HCT116 (cell line): ENCODE data around the gene ADAMTS15. TPM values are rescaled to one million over a fixed set of nuclear protein-coding genes. Genes with fewer than 3 reads are reported as not detected.

Experiments
- ATAC-seq: fragments of 200-7000 bp; cut with Tn5 transposase; 2 replicates; pipeline ENCODE4 v1.9.1; 2020; ENCODE audit warnings: mild to moderate bottlenecking, moderate library complexity
- BruUV-seq: library from RNA; stranded (reverse); fragments of 400-500 nt; replicated peaks from 2 replicates; lab custom pipeline; 2021; lab: Mats Ljungman, UMichigan
- CTCF ChIA-PET: fragments of 300-600 bp; sonication (Branson Sonifier 250); formaldehyde crosslinking; loops from one replicate; lab custom pipeline; 2021; ENCODE audit warnings: antibody characterized with exemption; lab: Charles Lee
- POLR2A ChIA-PET: fragments of 300-600, 350-600 bp; sonication (Branson Sonifier 250); formaldehyde crosslinking; loops from one replicate; lab custom pipeline; 2021; ENCODE audit warnings: antibody characterized with exemption; lab: Charles Lee
- RAD21 ChIA-PET, 2 experiments: fragments of 300-600 bp; sonication (Branson Sonifier 250); formaldehyde crosslinking; loops; one replicate each; lab custom pipeline; 2023; ENCODE audit warnings: low total read pairs in 2 of 2; ENCODE audit not compliant: uncharacterized antibody in 2 of 2, unreplicated experiment in 2 of 2, low non-redundant PET in 1 of 2; lab: Charles Lee
- DNase-seq: peaks from one replicate; pipeline ENCODE4 v3.0.0-alpha.2; 2010; ENCODE audit warnings: low read depth, low spot score
- H2AFZ ChIP-seq: fragments of 200-600 bp; shearing (Covaris generic), sonication (generic); 2 replicates; pipeline ENCODE4 v1.6.1; 2017; ENCODE audit warnings: low read depth, mixed run types, mixed read lengths, antibody characterized with exemption, low read length; ENCODE audit not compliant: poor library complexity, severe bottlenecking
- H3K27ac ChIP-seq: 2 replicates; pipeline ENCODE4 v1.5.1; 2012; ENCODE audit warnings: low read depth, low read length
- H3K27me3 ChIP-seq: fragments of 200-600 bp; sonication (generic); 2 replicates; pipeline ENCODE4 v1.6.1; 2016; ENCODE audit warnings: mixed run types, low read length, mixed read lengths; ENCODE audit not compliant: insufficient read depth
- H3K36me3 ChIP-seq, 2 experiments: fragments of 200-500 bp in 1 of 2; fragments of 200-600 bp in 1 of 2; sonication (Bioruptor generic) in 1 of 2; sonication (generic) in 1 of 2; 2 replicates each; pipeline versions ENCODE4 v1.5.1 to v1.6.1; 2014 to 2016; ENCODE audit warnings: low read length in 2 of 2, inconsistent platforms in 1 of 2, mixed read lengths in 1 of 2, mixed run types in 1 of 2; ENCODE audit not compliant: insufficient read depth in 2 of 2, control insufficient read depth in 1 of 2
- H3K4me1 ChIP-seq, 2 experiments: fragments of 200-600 bp in 1 of 2; sonication (generic) in 1 of 2; 2 replicates each; pipeline versions ENCODE4 v1.5.1 to v1.6.1; 2012 to 2017; ENCODE audit warnings: low read length in 2 of 2, inconsistent platforms in 1 of 2, mild to moderate bottlenecking in 1 of 2, mixed read lengths in 1 of 2, mixed run types in 1 of 2, moderate library complexity in 1 of 2; ENCODE audit not compliant: insufficient read depth in 2 of 2, control insufficient read depth in 1 of 2
- H3K4me2 ChIP-seq: fragments of 200-600 bp; sonication (generic); 2 replicates; pipeline ENCODE4 v1.6.1; 2017; ENCODE audit warnings: mixed run types, low read length, mixed read lengths
- H3K4me3 ChIP-seq, 2 experiments: fragments of 200-600 bp in 1 of 2; sonication (generic) in 1 of 2; replicated peaks in 1 of 2; 2 replicates each; pipeline ENCODE4 v1.5.1; 2011 to 2016; ENCODE audit warnings: low read length in 2 of 2, control low read depth in 1 of 2, low read depth in 1 of 2, mild to moderate bottlenecking in 1 of 2, mixed read lengths in 1 of 2, mixed run types in 1 of 2
- H3K79me2 ChIP-seq: fragments of 200-600 bp; sonication (generic); 2 replicates; pipeline ENCODE4 v1.6.1; 2017; ENCODE audit warnings: mild to moderate bottlenecking, mixed run types, low read length, moderate library complexity, mixed read lengths; ENCODE audit not compliant: insufficient read depth
- H3K9ac ChIP-seq: fragments of 200-600 bp; sonication (generic); 2 replicates; pipeline ENCODE4 v1.6.1; 2016; ENCODE audit warnings: low read length, mixed read lengths
- H3K9me2 ChIP-seq: fragments of 200-600 bp; sonication (generic), shearing (Covaris generic); 2 replicates; pipeline ENCODE4 v1.6.1; 2017; ENCODE audit warnings: mixed run types, mild to moderate bottlenecking, moderate library complexity; ENCODE audit not compliant: insufficient read depth
- H3K9me3 ChIP-seq, 2 experiments: fragments of 200-500 bp in 1 of 2; fragments of 200-600 bp in 1 of 2; sonication (Bioruptor generic) in 1 of 2; sonication (generic) in 1 of 2; 2 replicates each; pipeline ENCODE4 v1.6.1; 2014 to 2017; ENCODE audit warnings: low read length in 2 of 2, mixed read lengths in 2 of 2, inconsistent platforms in 1 of 2, low read depth in 1 of 2, mild to moderate bottlenecking in 1 of 2, mixed run types in 1 of 2, moderate library complexity in 1 of 2; ENCODE audit not compliant: control insufficient read depth in 1 of 2, insufficient read depth in 1 of 2
- H4K20me1 ChIP-seq: fragments of 200-600 bp; sonication (generic), shearing (Covaris generic); 2 replicates; pipeline ENCODE4 v1.6.1; 2017; ENCODE audit warnings: mixed run types, mild to moderate bottlenecking, moderate library complexity; ENCODE audit not compliant: insufficient read depth
- ATF3 ChIP-seq: IDR thresholded peaks from 2 replicates; pipeline ENCODE4 v1.6.1; 2012
- CBX3 ChIP-seq: IDR thresholded peaks from 2 replicates; pipeline ENCODE4 v1.6.1; 2012; ENCODE audit warnings: low read depth
- CTCF ChIP-seq, 3 experiments: fragments of 200-600 bp in 1 of 3; sonication (generic) in 1 of 3; IDR thresholded peaks in 2 of 3; conservative IDR thresholded peaks in 1 of 3; 2 replicates each; pipeline ENCODE4 v1.5.1; 2012 to 2017; ENCODE audit warnings: low read depth in 2 of 3, low read length in 2 of 3, antibody characterized with exemption in 1 of 3, borderline replicate concordance in 1 of 3, control low read depth in 1 of 3, mild to moderate bottlenecking in 1 of 3, mixed read lengths in 1 of 3, mixed run types in 1 of 3, moderate library complexity in 1 of 3; ENCODE audit not compliant: insufficient read depth in 1 of 3
- EGR1 ChIP-seq: IDR thresholded peaks from 2 replicates; pipeline ENCODE4 v1.6.1; 2012; ENCODE audit warnings: low read depth
- ELF1 ChIP-seq: IDR thresholded peaks from 2 replicates; pipeline ENCODE4 v1.6.1; 2012; ENCODE audit warnings: low read depth, borderline replicate concordance
- EZH2 ChIP-seq: fragments of 200-600 bp; sonication (generic); IDR thresholded peaks from 2 replicates; pipeline ENCODE4 v1.6.1; 2017; ENCODE audit warnings: antibody characterized with exemption, mixed run types
- EZH2phosphoT487 ChIP-seq: fragments of 200-600 bp; IDR thresholded peaks from 2 replicates; pipeline ENCODE4 v1.6.1; 2018; ENCODE audit warnings: antibody characterized with exemption, borderline replicate concordance
- MAX ChIP-seq: IDR thresholded peaks from 2 replicates; pipeline ENCODE4 v1.6.1; 2012
- POLR2AphosphoS5 ChIP-seq: IDR thresholded peaks from 2 replicates; pipeline ENCODE4 v1.6.1; 2011; ENCODE audit warnings: mild to moderate bottlenecking, low read depth, low read length, moderate library complexity
- RAD21 ChIP-seq: IDR thresholded peaks from 2 replicates; pipeline ENCODE4 v1.6.1; 2012; ENCODE audit warnings: low read depth, mild to moderate bottlenecking
- REST ChIP-seq: IDR thresholded peaks from 2 replicates; pipeline ENCODE4 v1.6.1; 2012; ENCODE audit warnings: low read depth
- SIN3A ChIP-seq: IDR thresholded peaks from 2 replicates; pipeline ENCODE4 v1.6.1; 2012; ENCODE audit warnings: low read depth
- SP1 ChIP-seq: IDR thresholded peaks from 2 replicates; pipeline ENCODE4 v1.6.1; 2012; ENCODE audit warnings: low read depth
- SRF ChIP-seq: IDR thresholded peaks from 2 replicates; pipeline ENCODE4 v1.6.1; 2012; ENCODE audit warnings: low read depth
- TCF7L2 ChIP-seq: IDR thresholded peaks from 2 replicates; pipeline ENCODE4 v1.7.0; 2011; ENCODE audit warnings: borderline replicate concordance, inconsistent platforms; ENCODE audit not compliant: insufficient read depth, insufficient read length; ENCODE audit errors: extremely low read depth
- YY1 ChIP-seq: IDR thresholded peaks from 2 replicates; pipeline ENCODE4 v1.6.1; 2011; ENCODE audit warnings: low read length, low read depth, moderate library complexity, mild to moderate bottlenecking; ENCODE audit not compliant: insufficient replicate concordance; ENCODE audit errors: extremely low read depth
- ZFX ChIP-seq: fragments of 450-650 bp; IDR thresholded peaks from 2 replicates; pipeline ENCODE4 v1.6.1; 2017
- ZNF274 ChIP-seq: fragments of 200-500 bp; sonication (Bioruptor generic); IDR thresholded peaks from 2 replicates; pipeline ENCODE4 v1.6.1; 2014; ENCODE audit warnings: mild to moderate bottlenecking, low read depth, low read length, inconsistent platforms
- intact Hi-C: fragments of 100-400 bp; cut with micrococcal nuclease; formaldehyde crosslinking; loops from 2 replicates; pipeline ENCODE4 v1.10.0; 2022
- total RNA-seq: library from RNA; stranded (reverse); gene quantifications from one replicate; pipeline ENCODE4 v1.2.1, GENCODE V29; 2021; ENCODE audit not compliant: unreplicated experiment

Gene ADAMTS15
- total RNA-seq, 1 experiment from 2014 or later: 0.44 TPM

- POLR2A ChIA-PET: no interaction called here
- CTCF ChIA-PET: no interaction called here
- TF ChIP-seq TCF7L2 (no peak), POLR2AphosphoS5 (no peak), MAX (no peak), EGR1 (no peak), CTCF (IDR thresholded peaks at IDR 0.05 in 2 of 3, conservative IDR thresholded peaks at IDR 0.05 in 1 of 3; ENCODE audit: borderline replicate concordance in 1 of 3, insufficient read depth in 1 of 3, low read depth in 2 of 3, low read length in 2 of 3) (no peak), SRF (no peak), RAD21 (no peak), REST (no peak), SIN3A (no peak), SP1 (no peak), ATF3 (no peak), ZNF274 (no peak), EZH2phosphoT487 (no peak), ELF1 (no peak), YY1 (no peak), ZFX (no peak), EZH2 (no peak), CBX3 (no peak)
- H4K20me1 ChIP-seq: no peaks in the 10 kb centered on the region
- H3K9me2 ChIP-seq: no peaks in the 10 kb centered on the region
- no peak overlapping the region for H2AFZ ChIP-seq
- H3K9ac ChIP-seq: no peak overlapping the region
- H3K27ac ChIP-seq: no peak overlapping the region
- DNase-seq (no peak), ATAC-seq (no peak)
- H3K4me2 ChIP-seq: no peak overlapping the region
- H3K4me3 ChIP-seq: no peak overlapping the region
- no peaks in the 10 kb centered on the region for H3K9me3 ChIP-seq
- RAD21 ChIA-PET: no interaction called here
- H3K27me3 ChIP-seq: no peaks in the 10 kb centered on the region
- H3K36me3 ChIP-seq: no peaks in the 10 kb centered on the region
- no TSS peak for BruUV-seq
- no peaks in the 10 kb centered on the region for H3K4me1 ChIP-seq
- H3K79me2 ChIP-seq: no peaks in the 10 kb centered on the region
- intact Hi-C loops: no loop called here
Measured at GRCh38 chr11:130470832-130471706, 22.6 kb downstream of the ADAMTS15 start.
